Fibroblast of the conjunctiva (primary cell): Measurements from ENCODE around the gene COLEC12.
"Not testable (repeated sequence)": the region's sequence is repeated elsewhere in the genome, so short reads cannot be mapped to it uniquely, and the experiment has no call there.

Experiments used
- DNase-seq: peaks from one replicate; pipeline ENCODE4 v3.0.0-alpha.2; 2010; ENCODE audit warnings: low read depth

COLEC12 gene

DNA sequence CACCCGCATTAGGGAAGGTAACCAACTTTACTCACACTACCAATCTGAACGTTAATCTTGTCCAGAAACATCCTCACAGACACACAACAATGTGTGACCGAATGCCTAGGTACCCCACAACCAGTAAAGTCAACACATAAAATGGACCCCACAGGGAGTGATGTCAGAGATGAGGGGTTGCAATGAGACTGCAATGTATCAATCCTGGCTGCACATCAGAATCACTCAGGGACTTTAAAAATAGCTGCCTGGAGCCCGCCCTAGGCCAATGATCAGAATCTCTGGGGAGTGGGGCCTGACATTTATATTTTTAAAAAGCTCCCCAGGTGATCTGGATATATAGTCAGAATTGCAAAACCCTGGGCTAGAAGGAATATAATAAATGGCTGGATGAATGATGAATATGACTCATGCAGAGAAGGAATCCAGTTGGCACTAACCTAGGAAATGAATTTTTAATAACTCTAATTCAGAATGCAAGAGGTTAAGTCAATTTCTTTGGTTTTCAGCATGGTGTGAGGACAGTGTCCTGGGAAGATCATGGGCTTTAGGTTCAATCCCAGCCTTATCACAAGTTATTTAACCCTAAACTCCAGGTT, 92.8 kb downstream of the COLEC12 start:
- DNase-seq: no peak

DNA sequence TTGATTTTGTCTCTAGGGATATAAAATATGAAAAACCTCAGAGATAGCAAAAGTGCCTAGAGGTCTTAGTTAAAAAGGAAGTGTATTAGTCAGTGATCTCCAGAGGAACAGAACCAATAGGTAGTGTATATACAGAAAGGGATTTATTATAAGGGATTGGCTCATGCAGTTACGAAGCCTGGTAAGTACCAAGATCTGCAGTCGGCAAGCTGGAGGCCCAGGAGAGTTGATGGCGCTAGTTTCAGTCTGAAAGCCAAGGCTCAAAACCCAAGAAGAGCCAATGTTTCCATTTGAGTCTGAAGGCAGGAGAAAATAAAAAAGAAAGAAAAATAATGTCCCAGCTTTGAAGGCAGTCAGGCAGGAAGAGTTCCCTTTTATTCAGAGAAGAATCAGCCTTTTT, 93.3 kb downstream of the COLEC12 start:
- no peak for DNase-seq

DNA sequence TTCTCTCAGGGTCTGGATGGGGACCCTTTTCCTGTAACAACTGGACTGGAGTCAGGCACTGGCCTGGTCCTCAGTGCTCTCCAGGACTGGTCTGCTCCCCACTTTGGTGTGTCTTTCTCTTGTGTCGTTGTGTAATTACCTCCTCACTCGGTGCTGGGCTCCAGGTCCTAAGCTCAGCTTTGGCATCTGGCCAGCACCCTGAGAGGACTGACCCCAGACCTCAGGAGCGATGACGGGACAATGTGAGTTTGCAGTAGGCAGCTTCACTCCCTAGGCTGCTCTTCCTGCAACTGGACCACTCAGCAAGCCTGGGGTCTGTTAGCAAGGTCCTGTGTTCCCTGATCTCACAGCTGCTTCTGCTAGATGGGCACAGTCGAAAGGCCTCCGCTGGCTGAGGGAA, 93.8 kb downstream of the COLEC12 start:
- DNase-seq: no peak

DNA sequence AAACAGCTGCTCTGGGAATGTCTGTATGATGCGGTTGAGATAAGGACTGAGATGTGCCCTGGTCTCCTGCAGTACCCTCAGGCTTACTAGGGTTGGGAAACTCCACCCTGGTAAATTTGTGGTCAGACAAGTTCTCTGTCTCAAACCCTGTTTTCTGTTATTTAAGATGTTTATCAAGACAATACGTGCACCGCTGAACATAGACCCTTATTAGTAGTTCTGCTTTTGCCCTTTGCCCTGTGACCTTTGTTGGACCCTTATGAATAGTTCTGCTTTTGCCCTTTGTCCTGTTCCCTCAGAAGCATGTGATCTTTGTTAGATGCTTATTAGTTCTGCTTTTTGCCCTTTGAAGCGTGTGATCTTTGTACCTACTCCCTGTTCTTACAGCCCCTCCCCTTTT, 95.5 kb downstream of the COLEC12 start:
- DNase-seq: not testable (repeated sequence)

DNA sequence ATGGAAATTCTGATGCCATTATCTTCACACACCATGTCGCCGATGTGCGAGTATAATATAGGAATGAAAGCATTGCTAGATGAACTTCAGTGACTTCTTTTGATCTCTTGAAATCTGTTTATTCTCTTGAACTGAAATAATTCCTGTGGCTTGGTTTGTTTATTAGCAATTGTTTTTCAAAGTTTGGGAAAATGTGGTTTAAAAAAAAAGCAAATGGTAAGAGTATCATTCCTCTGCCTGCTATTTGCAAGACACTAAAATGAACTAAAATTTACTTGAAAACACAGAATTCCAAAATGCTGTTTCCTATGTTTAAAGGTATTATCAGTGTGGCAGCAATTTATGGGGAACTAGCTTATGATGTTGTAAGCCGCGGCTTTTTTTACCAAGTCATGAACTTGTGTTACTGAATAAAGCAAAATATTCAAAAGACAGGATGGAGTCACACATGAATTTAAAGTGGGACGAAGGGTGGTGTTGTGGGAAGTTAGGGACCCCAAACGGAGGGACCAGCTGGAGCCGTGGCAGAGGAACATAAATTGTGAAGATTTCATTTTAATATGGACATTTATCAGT, 96.4 kb downstream of the COLEC12 start:
- no peak for DNase-seq

DNA sequence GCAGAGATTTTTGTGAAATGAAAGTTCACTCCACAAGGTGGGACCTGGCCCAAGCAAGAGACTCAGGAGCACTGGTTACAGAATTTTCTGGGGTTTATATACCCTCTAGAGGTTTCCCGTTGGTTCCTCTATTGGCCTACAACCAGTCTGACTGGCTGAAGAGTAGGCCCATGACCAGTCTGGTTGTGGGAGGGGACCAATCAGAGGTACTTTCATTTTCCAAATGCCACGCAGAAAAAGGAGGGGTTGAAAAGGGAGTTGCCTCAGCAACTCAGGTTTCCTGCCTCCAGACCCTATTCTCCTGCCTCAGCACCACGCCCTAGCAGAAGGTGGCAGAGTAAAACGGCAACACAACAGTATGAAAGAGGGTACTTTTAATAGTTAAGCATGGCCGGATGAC, 98.4 kb downstream of the COLEC12 start:
- no peak for DNase-seq

DNA sequence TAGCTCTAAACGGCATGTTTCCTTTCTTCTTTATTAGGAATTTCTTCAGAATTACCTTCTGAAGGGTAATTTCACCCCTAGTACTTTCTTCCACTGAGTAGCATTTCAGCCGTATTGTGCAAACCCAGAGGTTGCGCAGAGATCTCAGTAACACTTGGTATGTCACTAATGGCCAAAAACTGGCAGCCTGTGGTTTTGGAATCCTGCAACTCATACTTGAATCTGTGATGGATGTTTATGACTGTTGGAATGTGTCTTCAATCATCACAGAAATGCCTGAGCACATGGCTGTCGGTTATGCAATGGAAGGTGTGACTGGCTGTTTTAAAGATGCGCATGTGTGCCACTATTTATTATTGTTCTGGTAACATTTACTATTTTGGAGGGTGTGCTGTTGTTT, 100.0 kb downstream of the COLEC12 start:
- DNase-seq: peak; percentile 89

DNA sequence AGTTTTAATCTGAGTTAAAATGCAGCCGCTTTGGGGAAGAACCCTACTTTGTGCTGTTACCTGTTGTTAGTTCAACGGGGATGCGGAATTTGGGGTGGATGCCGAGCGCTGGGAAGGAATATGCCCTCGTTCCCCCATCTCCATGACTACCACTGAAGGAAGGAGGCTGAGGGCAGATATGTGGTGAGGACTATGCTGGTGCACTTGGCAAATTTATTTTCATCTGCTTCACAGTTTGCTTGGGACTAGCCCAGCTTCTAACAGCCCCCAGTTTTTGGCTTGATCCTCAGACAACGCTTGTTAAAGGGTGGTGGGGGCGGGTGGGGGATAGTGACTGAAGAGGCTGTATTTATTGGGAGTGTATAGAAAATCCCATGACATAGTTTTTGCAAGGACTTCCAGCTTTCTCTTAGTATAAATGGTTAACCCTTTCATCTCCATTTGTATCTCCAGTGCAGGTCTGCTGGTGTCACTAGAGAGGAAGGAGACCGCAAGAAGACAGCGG, 100.8 kb downstream of the COLEC12 start:
- DNase-seq: no peak

DNA sequence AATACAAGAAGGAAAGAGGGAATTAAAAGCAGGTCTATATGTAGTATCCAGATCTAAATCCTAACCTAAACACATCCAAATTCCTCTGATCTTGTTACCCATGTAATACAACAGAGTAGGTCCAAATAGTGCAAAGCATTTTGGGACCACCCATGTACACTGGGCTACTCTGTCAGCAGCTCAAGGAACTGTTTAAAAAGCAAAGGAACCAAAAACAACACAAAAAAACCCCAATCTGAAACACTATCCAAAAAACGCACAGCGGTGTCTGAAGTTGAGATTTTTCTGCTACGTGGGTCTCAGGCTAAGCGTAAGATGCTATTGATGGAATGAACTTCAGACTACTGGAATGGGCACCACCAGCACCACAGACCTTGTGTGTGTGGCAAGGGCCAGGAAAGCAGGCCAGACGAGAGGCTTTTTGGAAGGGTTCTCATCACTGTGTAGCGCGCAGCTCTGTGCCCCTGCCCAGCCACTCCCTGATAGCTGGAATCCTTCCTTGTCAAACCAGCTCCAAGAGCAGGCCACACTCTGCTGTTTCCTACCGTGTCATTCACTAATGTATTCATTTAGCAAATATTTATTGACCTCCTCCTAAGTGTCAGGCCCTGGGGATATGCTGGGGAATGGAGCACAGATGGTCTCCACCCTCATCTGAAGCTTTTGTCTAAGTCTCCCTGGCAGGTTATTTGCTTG, 101.4 kb downstream of the COLEC12 start:
- no peak for DNase-seq

DNA sequence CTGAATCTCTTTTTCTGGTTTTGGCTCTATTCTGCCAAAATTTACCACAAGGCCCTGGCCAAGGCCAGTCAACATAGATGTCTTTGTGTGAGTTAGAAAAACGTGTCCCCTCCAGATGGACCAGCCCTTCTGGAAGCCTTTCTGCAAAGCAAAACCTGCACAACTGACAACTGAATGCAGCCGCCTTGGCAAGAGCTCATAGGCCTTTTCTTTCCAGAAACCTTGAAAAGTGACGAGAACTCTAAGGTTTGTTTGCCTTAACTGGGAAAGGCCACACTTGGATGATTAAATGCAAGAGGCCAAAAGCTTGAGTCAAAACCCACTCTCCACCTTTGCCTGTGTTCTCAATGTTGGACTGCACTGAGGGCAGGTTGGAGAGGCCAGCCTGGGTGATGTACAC, 103.9 kb downstream of the COLEC12 start:
- DNase-seq: no peak

DNA sequence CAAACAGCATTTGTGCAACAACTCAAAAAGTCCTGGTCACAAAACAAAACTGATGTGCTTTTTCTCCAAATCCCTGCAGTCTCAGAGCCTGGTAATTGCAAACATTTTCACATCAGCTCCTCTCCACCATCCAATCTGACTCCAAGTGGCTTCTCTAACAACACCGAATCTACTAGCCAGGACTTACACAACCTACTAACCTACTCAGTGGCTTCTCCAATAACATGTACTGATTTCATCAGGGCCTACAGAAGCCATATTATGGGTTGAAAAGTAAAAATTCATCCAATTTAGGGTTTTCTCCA, 104.3 kb downstream of the COLEC12 start:
- no peak for DNase-seq

DNA sequence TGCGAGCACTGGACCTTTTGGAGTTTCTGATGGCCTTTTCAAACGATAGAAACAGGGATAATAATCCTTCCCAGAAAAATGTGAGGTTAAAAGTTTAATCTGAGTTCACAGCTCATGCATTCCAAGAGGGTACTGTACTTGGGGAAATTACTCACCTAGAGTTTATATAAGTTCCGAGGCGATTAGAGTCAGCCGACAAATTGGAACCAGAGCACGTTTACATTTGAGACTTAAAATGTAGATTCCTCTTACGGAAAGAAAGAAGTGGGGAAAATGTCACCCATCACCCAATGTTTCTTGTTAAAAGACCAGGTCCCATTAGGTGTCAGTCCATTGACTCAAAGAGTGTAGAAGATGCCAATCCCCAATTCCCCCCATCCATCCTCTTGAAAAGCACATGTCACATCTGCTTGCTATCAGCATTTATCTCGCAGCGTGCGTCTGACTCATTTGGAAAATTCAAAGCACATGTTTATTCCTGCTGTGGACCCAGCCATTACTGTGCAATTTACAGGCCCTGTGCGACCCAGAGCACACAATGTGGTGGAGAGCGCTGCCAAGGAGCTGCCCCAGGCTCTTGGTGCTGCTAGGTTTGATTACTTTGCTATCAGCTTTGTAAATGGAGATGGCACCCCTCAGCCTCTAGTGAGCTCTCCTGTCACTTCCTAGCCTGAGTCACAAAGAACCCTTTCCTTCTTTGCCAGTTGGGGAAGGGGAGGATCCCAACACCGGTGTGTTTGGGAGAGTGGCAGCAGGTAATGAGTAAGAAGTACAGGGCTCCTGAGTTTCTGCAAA, 104.8 kb downstream of the COLEC12 start:
- DNase-seq: peak; percentile 89

DNA sequence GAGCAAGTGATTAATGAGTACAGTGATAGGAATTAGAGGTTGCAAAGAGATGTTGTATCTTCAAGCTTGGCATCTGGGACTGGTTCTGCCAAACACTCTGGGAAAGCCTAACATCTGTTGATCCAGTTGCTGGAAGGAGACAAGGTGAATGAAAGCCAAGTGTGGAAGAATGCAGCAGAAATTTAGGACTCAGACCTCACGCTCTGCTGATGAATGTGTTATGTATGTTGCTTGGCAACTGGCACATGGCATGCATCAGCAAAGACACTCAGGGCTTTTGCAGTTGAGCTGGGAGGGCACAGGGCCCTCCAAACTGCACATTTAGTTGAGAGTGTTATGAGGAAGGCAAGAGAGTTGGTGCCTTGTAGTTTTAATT, 105.5 kb downstream of the COLEC12 start:
- DNase-seq: peak; percentile 94

DNA sequence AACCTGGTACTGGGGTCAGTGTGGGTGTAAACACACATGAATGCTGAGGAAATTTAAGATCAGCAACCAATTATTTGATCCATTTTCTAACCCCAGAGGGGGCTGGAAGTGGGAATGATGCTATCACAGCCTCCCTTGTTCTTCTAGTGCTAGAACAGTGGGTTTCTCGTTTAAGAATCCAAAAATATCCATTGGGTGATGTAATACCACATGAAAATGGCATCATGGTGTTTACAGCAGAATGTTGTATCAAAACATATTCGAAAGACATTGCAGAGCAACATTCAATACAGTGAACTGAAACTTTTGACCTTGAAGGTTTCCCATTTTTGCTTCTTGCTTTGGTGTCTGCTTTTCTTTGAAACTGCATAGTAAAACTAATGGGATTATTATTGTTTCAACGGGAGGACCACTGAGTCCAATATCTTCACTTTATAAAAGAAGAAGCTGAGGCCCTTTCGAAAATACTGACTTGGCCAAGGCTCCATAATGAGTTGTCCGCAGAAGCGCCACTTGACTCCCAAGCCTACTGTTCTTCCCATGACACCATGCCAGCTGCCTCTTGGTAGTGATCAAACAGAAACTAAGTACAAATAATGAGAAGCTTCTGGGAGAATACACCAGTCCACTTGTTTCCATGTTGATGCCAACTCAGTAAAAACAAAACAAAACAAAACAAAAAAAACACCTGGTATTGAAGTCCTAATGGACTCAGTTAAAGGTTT, 106.1 kb downstream of the COLEC12 start:
- no peak for DNase-seq

DNA sequence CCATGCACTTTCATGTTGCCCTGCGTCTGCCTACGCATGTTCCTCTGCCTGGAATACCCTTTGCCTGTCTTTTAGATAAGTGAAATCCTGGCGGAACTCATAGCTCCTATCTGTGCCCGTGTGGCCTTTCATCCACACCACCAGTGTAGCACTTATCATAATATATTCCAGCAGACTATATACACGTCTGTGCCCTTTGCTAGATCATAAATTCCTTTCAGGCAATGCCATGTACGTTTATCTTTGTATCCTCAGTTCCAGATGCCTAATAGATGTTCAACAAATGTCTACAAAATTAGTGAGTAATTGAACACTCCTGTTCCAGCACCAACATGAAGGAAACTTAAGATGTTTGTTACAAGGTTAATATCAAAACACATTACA, 106.9 kb downstream of the COLEC12 start:
- DNase-seq: no peak

DNA sequence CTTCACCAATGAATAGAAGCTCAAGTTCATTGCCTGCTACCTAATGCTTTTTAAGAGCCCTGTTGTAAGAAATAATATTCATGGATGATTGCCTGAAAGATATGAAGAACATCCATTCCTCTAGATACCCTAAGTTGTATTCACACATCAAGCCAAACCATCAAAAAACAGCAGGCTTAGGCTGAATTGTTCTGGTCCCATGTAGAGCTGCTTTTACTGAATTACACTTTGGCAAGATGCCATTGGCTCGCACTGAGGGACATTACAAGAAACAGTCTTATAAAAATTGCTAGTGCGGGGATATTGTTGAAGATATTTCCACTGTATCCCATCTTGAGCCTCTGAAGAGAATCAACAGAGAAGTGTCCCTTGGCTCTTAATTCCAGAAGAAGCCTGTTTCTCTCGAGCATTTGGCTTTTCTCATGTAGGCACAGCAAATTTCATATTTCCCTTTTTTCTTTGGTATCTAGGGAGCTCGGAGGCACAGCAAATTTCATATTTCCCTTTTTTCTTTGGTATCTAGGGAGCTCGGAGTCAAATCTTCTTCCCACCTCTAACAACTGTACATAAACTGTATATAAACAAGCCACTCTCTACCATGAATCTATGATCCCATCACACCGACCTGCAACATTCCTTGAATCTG, 107.5 kb downstream of the COLEC12 start:
- no peak for DNase-seq

DNA sequence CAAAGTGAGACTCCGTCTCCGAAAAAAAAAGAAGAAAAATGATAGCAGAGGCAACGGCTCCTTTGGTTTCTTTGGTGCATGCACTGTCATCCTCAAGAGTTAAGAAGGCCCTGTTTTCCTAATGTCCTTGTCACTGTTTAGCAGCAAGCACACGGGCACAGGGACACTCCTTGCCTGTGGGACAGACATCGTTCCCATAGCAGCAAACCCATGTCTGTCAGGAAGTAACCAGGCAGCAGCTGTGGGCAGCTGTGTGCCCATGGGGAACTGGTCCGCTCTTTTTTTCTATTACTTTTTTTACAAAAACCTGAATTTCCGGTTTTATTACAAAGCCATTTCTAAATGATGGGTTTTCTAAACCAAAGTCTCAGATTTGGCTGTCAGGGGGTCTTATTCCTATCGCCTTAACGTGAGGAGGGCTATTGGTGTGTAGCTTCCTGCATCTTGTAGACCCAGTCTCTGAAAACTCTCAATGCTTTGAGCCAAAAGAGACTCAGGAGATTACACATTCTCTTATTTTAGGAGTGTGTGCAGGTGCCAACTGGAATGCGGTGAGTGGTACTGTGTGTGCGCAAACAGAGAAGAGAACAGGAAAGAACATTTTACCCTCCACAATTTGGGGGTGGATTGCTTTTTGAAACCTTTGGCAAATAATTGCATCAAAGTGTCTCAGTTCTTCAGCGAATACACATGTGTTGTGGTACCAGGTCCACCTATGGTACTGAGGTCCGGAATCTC, 109.6 kb downstream of the COLEC12 start:
- no peak for DNase-seq

DNA sequence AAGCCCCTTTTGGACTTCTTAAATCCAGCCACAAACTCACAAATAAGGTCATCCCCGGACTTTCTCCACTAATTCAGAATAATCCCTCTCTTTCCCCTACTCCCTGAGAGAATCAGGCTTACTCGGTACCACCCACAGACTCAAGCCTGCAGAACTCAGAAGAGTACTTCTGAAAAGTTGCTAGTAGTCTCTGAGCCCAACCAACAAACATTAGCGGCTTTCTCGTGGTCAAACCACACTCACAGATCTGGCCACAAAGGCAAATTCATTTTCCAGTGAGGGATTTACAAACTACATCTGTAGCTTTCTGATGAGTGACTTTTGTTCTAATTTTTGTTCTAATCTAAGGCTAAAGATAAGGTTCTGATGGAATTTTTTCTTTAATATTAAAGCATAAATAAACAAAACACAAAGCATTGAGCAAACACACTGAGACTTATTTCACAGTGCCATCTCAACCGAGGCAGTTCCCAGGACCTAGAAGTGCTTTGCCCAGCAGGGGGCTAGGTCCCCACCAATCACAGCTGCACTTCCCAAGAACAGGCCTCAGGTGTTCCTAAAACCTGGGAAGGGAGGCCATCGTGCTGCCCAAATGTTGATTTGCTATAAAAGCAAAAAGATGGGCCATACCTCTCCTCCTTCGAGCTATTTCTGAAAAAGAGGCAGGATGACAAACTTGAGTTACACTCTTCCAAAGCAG, 110.7 kb downstream of the COLEC12 start:
- DNase-seq: no peak

DNA sequence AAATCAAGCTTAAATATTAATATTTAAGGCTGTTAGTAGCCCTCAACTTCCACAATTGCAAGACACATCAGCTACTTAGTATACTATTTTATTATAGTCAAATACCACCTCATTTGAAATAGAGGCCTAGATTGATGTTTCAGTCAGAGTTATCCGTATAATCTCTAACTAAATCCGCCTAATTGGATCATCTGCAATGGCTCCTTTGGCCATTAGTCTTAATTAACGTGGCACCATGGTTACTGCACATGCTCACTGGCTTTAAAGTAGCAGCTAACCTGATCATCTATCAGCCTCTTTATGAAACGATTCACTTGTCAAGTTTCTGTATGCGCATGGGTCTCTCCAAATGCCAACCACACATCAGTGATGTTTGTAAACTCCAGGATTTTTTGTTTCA, 112.3 kb downstream of the COLEC12 start:
- DNase-seq: no peak

DNA sequence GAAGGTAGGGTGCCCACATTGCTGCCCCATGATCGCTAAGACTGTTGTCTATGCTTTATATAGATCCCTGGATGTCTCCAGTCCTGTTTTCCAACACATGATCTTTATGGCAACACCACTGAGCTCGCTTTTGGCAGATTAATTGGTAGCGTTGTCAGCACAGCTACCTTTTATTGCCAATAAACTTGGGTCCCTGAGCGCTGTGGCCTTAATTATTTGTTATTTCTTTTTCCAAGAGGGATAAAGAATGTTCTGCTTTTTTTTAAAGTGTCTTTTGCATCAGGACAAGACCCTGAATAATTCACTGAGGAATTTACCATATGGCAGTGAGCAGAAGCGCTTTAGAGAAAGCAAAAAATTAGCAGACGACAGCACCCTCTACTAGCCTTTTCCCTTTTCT, 113.5 kb downstream of the COLEC12 start:
- no peak for DNase-seq

DNA sequence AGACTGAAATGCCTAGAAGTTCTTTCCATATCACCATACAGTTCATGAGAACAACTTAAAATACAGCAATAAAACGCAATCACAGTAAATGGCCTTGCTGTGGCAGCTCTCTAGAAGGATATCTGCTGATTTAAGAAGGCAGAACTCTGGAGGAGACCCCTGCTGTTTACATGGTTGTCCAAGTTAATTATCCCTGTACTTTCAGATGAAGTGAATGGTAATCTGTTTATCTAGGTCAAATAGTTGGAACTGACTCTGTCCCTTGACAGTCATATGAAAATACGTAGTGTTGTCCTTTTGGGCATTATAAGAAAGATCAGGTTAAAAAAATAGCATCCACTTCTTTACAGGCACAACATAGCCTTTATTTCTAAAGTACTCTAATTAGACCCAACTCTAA, 115.6 kb downstream of the COLEC12 start:
- DNase-seq: no peak
